ENCODE data around the gene OXLD1.

Gene OXLD1

DNA sequence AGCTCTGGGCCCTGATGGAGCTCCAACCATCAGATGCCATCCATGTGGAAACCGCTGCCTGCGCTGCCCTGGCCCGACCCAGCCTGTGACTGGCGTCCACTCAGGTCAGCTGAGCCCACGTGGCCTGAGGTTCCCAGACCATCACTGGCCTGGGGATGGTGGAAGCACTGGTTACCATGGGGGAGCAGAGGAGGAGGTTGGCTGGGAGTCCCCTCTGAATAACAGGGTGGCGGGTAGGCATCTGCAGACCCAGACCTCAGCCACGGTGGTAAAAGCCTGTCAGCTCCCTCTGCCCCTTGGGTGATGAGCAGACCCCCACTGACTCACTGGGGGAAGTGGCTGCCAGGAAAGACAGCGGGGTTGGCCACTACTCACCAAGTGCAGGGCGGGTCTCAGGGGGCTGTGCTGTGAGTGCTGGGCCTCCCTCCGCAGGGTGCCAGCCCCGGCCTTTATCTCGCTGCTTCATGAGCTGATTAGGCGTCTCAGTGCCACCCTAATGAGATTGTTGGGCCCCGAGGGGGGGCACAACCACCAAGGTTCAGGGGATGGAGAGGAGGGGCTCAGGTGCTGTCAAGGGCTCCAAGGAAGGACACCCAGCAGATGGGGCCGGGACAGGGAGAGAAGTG lies 10.2 kb downstream of the OXLD1 start, which contains the start of gene PDE6G:
TSS of gene PDE6G (minus strand) at position 425 of the 626 bp plus-strand sequence. CDS start 3,237 bp downstream, outside the sequence.
- no peak within 1 kb of the TSS for H3K4me2 ChIP-seq (ENCODE audit: insufficient read depth, low read length)

DNA sequence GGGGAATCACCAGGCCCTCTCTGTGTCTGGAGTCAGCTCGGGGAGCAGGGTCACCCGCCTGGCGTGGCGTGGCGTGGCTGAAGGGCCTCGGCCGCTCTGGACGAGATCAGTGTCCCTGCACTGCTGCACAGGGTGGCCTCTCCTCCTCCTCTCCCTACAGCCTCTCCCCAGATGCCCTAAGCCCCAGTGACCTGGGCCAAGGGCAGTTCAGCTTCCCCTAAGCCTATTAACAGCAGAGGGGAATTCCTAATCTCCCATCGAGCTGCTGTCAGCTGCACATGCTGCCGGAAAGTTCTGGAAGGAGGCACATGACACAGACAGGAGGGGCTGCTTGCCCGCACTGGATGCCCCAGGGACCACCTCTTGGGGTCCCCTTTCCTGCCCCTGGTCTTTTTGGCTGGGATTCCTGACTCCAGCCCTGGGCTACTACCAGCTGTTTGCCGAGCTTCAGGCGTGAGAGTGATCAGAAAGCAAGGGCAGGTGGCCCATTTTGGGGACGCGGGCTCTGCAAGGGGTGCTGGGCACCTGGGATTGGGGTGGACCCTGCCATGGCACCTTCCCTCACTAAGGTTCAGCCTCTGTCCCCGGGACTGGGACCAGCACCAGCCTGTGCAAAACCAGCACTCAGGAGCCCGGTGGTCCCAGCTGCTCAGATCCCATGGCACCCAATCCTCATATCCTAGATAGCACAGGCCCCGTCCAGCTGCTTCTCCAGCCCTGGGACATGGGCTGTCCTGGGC lies 10.9 kb downstream of the OXLD1 start:
- Histone ChIP-seq H2AFZ (ENCODE audit: low read depth, low read length) (no peak overlapping the region), H3K27me3 (ENCODE audit: insufficient read depth, low read length, poor library complexity) (no peaks in the 10 kb centered on the region), H3K4me2 (ENCODE audit: insufficient read depth, low read length) (no peak overlapping the region), H4K20me1 (ENCODE audit: insufficient read depth, low read length) (no peaks in the 10 kb centered on the region), H3K36me3 (ENCODE audit: insufficient read depth, low read length) (no peaks in the 10 kb centered on the region), H3K4me3 (ENCODE audit: low read depth in 1 of 2, low read length in 2 of 2) (no peak overlapping the region), H3K9ac (ENCODE audit: low read depth, low read length) (no peak overlapping the region), H3K9me3 (ENCODE audit: insufficient read depth, low read length, severe bottlenecking) (no peaks in the 10 kb centered on the region), H3K79me2 (ENCODE audit: insufficient read depth, low read length) (no peaks in the 10 kb centered on the region), H3K27ac (ENCODE audit: low read length) (no peak overlapping the region), H3K4me1 (ENCODE audit: insufficient read depth, low read length) (no peaks in the 10 kb centered on the region)
- no peak for ATAC-seq (ENCODE audit: insufficient read depth, low read depth)
- no peak for DNase-seq
- TF ChIP-seq EZH2 (IDR thresholded peaks at IDR 0.05; ENCODE audit: borderline replicate concordance, low read depth, low read length, severe bottlenecking), result no peak
- TF ChIP-seq, protein P1, sequence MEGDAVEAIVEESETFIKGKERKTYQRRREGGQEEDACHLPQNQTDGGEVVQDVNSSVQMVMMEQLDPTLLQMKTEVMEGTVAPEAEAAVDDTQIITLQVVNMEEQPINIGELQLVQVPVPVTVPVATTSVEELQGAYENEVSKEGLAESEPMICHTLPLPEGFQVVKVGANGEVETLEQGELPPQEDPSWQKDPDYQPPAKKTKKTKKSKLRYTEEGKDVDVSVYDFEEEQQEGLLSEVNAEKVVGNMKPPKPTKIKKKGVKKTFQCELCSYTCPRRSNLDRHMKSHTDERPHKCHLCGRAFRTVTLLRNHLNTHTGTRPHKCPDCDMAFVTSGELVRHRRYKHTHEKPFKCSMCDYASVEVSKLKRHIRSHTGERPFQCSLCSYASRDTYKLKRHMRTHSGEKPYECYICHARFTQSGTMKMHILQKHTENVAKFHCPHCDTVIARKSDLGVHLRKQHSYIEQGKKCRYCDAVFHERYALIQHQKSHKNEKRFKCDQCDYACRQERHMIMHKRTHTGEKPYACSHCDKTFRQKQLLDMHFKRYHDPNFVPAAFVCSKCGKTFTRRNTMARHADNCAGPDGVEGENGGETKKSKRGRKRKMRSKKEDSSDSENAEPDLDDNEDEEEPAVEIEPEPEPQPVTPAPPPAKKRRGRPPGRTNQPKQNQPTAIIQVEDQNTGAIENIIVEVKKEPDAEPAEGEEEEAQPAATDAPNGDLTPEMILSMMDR (IDR thresholded peaks at IDR 0.05; ENCODE audit: borderline replicate concordance, extremely low read depth, low read length, poor library complexity, severe bottlenecking), result no peak

More for the DNA sequence above, 10.2 kb downstream of the OXLD1 start, which contains the start of gene PDE6G:
- Histone ChIP-seq H2AFZ (ENCODE audit: low read depth, low read length) (no peak within 1 kb of the TSS), H3K9ac (ENCODE audit: low read depth, low read length) (no peak within 1 kb of the TSS), H3K4me3 (ENCODE audit: low read depth in 1 of 2, low read length in 2 of 2) (no peak within 1 kb of the TSS), H3K4me1 (ENCODE audit: insufficient read depth, low read length) (no peaks in the 10 kb centered on the region), H3K27ac (ENCODE audit: low read length) (no peak within 1 kb of the TSS), H3K27me3 (ENCODE audit: insufficient read depth, low read length, poor library complexity) (no peaks in the 10 kb centered on the region), H3K79me2 (ENCODE audit: insufficient read depth, low read length) (no peaks in the 10 kb centered on the region), H3K36me3 (ENCODE audit: insufficient read depth, low read length) (no peaks in the 10 kb centered on the region), H3K9me3 (ENCODE audit: insufficient read depth, low read length, severe bottlenecking) (no peaks in the 10 kb centered on the region), H4K20me1 (ENCODE audit: insufficient read depth, low read length) (no peaks in the 10 kb centered on the region)
- DNase-seq (no peak), ATAC-seq (ENCODE audit: insufficient read depth, low read depth) (no peak)
- TF ChIP-seq, protein P1 (IDR thresholded peaks at IDR 0.05; ENCODE audit: borderline replicate concordance, extremely low read depth, low read length, poor library complexity, severe bottlenecking), result no peak
- no peak for TF ChIP-seq EZH2 (IDR thresholded peaks at IDR 0.05; ENCODE audit: borderline replicate concordance, low read depth, low read length, severe bottlenecking)

DNA sequence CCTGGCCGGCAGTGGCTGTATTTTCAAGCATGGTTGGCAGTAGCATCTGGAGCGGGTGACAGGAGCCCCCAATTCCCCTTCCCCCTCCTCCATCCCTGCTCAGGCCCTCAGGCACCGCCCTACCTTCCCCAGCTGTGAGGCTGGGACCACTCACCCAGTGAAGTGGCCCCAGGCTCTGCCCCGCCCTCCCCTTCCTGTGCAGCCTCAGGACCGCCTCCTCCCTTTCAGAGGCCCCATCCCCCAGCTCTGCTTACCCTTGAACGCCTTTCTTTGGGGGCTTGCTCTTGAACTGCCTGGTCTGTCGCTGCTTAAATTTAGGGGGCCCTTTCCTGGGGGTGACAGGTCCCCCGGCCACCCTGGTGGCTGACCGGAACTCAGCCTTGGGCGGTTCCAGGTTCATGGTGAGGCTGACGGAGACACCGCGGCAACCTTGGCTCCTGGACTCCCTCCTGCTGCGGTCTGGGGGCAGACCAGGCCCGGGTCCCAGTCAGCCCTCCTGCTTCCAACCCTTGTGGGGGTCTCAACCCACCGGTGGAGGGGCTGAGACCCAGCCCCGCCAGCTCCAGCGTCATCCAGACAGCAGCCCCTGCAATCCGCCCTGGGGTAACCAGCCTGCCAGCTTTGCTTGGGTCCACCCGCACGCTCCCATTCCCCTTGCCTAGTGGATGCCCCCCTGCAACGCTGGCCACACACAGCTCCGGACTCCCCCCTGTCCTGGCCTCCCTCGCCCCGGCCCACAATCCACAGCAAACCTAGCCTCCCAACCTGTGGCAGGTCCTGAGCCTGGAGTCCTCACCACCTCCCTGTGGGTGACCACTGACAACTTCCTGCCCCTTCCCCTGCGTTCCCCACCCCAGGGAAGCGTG lies 13.3 kb downstream of the OXLD1 start:
- H3K9me3 ChIP-seq (ENCODE audit: insufficient read depth, low read length, severe bottlenecking), result peaks cover 2% of the 10 kb centered on the region
- TF ChIP-seq EZH2 (IDR thresholded peaks at IDR 0.05; ENCODE audit: borderline replicate concordance, low read depth, low read length, severe bottlenecking), result no peak
- TF ChIP-seq, protein P1 (IDR thresholded peaks at IDR 0.05; ENCODE audit: borderline replicate concordance, extremely low read depth, low read length, poor library complexity, severe bottlenecking), result no peak
- H3K9ac ChIP-seq (ENCODE audit: low read depth, low read length), result no peak overlapping the region
- peak; percentile 72; the same call in 2 of the 3 replicates for ATAC-seq (ENCODE audit: insufficient read depth, low read depth)
- DNase-seq, result peak; percentile 39
- H2AFZ ChIP-seq (ENCODE audit: low read depth, low read length), result no peak overlapping the region
- H4K20me1 ChIP-seq (ENCODE audit: insufficient read depth, low read length), result no peaks in the 10 kb centered on the region
- H3K27me3 ChIP-seq (ENCODE audit: insufficient read depth, low read length, poor library complexity), result no peaks in the 10 kb centered on the region
- H3K27ac ChIP-seq (ENCODE audit: low read length), result no peak overlapping the region
- H3K79me2 ChIP-seq (ENCODE audit: insufficient read depth, low read length), result no peaks in the 10 kb centered on the region
- no peak overlapping the region for H3K4me3 ChIP-seq (ENCODE audit: low read depth in 1 of 2, low read length in 2 of 2)
- no peaks in the 10 kb centered on the region for H3K4me1 ChIP-seq (ENCODE audit: insufficient read depth, low read length)
- H3K4me2 ChIP-seq (ENCODE audit: insufficient read depth, low read length), result no peak overlapping the region
- no peaks in the 10 kb centered on the region for H3K36me3 ChIP-seq (ENCODE audit: insufficient read depth, low read length)

Measured in DND-41 (cell line).